ENCODE data around the gene ACADSB. TPM values are rescaled to one million over a fixed set of nuclear protein-coding genes. Genes with fewer than 3 reads are reported as not detected.

The ACADSB gene
- total RNA-seq, 1 donor from 2014 or later = 22.7 TPM

DNA sequence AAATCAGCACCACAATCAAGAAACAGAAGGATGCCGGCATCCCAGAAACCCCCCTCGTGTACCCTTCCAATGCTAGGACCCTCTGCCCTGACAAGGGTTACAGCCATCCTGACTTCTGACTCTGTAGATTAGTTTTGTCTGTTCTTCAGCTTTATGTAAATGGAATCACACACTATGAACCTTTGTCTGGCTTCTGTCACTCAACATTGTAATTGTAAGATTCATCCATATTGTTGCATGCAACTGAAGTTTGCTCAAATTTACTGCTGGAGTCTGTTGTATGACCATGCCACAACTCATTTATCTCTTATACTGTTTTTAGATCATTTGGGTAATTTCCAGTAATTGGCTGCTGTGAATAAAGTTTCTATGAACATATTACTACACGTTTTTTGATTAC is 8.7 kb upstream of the ACADSB start:
- ATAC-seq (ENCODE audit: low read depth) = no peak
- Mint-ChIP-seq H3K27ac (no peak overlapping the region), H3K36me3 (ENCODE audit: low read depth) (peaks cover 42% of the 10 kb centered on the region), H3K9me3 (no peaks in the 10 kb centered on the region), H3K4me1 (peaks cover 21% of the 10 kb centered on the region), H3K4me3 (no peak overlapping the region), H3K27me3 (no peaks in the 10 kb centered on the region)
- ChIA-PET CTCF (no interaction called here), POLR2A (no interaction called here)
- TF ChIP-seq, protein P1, sequence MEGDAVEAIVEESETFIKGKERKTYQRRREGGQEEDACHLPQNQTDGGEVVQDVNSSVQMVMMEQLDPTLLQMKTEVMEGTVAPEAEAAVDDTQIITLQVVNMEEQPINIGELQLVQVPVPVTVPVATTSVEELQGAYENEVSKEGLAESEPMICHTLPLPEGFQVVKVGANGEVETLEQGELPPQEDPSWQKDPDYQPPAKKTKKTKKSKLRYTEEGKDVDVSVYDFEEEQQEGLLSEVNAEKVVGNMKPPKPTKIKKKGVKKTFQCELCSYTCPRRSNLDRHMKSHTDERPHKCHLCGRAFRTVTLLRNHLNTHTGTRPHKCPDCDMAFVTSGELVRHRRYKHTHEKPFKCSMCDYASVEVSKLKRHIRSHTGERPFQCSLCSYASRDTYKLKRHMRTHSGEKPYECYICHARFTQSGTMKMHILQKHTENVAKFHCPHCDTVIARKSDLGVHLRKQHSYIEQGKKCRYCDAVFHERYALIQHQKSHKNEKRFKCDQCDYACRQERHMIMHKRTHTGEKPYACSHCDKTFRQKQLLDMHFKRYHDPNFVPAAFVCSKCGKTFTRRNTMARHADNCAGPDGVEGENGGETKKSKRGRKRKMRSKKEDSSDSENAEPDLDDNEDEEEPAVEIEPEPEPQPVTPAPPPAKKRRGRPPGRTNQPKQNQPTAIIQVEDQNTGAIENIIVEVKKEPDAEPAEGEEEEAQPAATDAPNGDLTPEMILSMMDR (IDR thresholded peaks at IDR 0.05) = no peak
- DNase-seq = no peak
- intact Hi-C loops (cut with micrococcal nuclease) = loop anchor here (10.0 kb wide), 1 partner anchor 1795 kb away; the partner anchor contains the start of gene EEF1AKMT2

DNA sequence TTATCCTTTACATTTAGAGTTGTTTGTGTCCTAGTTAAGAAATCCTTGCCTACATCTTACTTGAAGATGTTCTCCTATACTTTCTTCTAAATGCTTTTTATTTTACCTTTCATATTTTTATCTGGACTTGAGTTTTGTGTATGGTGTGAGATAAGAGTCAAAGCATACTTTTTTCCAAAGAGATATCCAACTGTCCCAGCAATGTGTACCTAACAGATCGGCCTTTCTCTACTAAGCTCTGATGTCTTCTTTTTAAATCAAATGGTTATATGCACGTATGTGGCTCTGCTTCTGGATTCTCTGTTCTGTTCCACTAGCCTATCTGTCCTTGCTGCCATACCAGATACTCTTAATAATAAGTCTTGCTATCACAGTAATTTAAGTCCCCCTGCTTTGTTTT is 7.4 kb upstream of the ACADSB start:
- H3K4me1 Mint-ChIP-seq = peaks cover 30% of the 10 kb centered on the region
- TF ChIP-seq, protein P1 (IDR thresholded peaks at IDR 0.05) = no peak
- ChIA-PET CTCF (no interaction called here), POLR2A (no interaction called here)
- peaks cover 40% of the 10 kb centered on the region for H3K36me3 Mint-ChIP-seq (ENCODE audit: low read depth)
- DNase-seq = no peak
- intact Hi-C loops (cut with micrococcal nuclease) = loop anchor here (10.0 kb wide), 1 partner anchor 1793 kb away; the partner anchor contains the start of gene EEF1AKMT2
- H3K4me3 Mint-ChIP-seq = no peak overlapping the region
- no peak overlapping the region for H3K27ac Mint-ChIP-seq
- H3K9me3 Mint-ChIP-seq = no peaks in the 10 kb centered on the region
- no peak for ATAC-seq (ENCODE audit: low read depth)
- H3K27me3 Mint-ChIP-seq = no peaks in the 10 kb centered on the region

DNA sequence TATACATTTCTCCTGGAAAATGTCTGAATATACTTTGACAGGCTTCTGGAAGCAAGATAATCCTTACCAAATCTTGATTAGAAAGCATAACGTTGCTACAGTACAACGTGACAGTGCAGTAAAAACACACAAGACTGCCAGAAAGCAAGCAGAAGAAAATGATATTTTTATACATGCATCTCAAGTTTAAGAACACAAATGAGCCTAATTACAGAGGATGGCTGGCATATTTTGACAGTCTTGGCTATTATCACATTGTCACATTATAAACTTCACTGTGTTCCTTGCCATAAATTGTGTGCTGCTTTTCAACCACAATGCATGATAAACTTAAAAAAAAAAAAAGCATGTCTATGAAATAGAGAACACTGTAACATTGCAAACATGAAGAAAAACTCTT is 4.5 kb upstream of the ACADSB start:
- no peak overlapping the region for H3K27ac Mint-ChIP-seq
- H3K4me1 Mint-ChIP-seq = peaks cover 51% of the 10 kb centered on the region
- intact Hi-C loops (cut with micrococcal nuclease) = loop anchor here (10.0 kb wide), 1 partner anchor 1791 kb away; the partner anchor contains the start of gene EEF1AKMT2
- H3K27me3 Mint-ChIP-seq = no peaks in the 10 kb centered on the region
- H3K9me3 Mint-ChIP-seq = no peaks in the 10 kb centered on the region
- H3K36me3 Mint-ChIP-seq (ENCODE audit: low read depth) = peaks cover 32% of the 10 kb centered on the region
- POLR2A ChIA-PET = no interaction called here
- ATAC-seq (ENCODE audit: low read depth) (no peak), DNase-seq (no peak)
- H3K4me3 Mint-ChIP-seq = no peak overlapping the region
- TF ChIP-seq, protein P1 (IDR thresholded peaks at IDR 0.05) = no peak
- CTCF ChIA-PET = no interaction called here

DNA sequence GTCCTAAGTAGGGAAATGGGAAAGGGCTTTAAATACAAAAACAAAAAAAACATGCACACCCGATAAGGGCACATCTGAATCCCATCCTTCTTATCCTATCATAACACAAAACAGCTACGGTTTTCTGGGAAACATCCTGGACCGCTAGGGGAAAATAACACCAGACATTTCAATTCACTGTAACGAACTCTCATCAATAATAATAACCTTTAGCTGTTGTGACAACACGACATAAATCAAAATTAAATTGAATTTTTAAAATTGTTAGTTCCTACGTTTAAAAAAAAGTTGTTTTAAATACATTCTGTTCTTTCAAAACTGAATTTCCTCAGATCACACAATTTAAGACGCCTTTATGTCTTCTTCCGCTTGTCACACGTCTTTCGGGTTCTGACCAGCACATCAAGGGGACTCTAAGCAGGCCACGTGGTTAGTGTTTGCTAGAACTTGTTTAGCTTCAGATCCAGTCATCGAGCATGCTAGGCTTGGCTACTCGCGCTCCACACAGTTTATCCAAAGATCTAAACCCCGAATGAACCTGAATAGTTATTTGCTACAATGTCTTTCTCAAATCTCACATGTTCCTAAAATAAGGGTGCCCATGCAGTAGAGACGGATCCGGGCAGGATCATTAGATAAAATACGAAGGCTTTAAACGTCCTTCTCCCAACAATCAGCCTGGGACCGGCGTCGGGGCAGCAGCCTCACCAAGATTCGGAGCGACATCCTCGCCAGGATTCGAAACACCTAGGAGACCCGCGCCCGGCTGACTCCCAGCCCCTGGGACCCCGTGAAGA is 1.1 kb upstream of the ACADSB start:
- TF ChIP-seq, protein P1 (IDR thresholded peaks at IDR 0.05) = no peak
- ATAC-seq (ENCODE audit: low read depth) = no peak

More for the DNA sequence above, 1.1 kb upstream of the ACADSB start:
- no peaks in the 10 kb centered on the region for H3K27me3 Mint-ChIP-seq
- intact Hi-C loops (cut with micrococcal nuclease) = loop anchor here (1.0 to 10.0 kb wide), 9 partner anchors 27 to 1787 kb away; partner anchors contain the start of genes ATE1, BUB3, C10orf88 and CHST15
- no peak for DNase-seq
- peaks cover 50% of the 10 kb centered on the region for H3K4me1 Mint-ChIP-seq
- ChIA-PET POLR2A (interaction anchor here (0.5 to 3.5 kb wide), 10 partner anchors 10 to 1737 kb away, joined by 3 to 43 read pairs (median 6); partner anchors contain the start of genes BUB3, C10orf88, FAM53B and PSTK), CTCF (interaction anchor here (1.0 to 1.5 kb wide), 2 partner anchors 35 to 138 kb away, joined by 3 to 4 read pairs; no protein-coding TSS in a partner anchor)
- H3K36me3 Mint-ChIP-seq (ENCODE audit: low read depth) = peaks cover 27% of the 10 kb centered on the region
- peak overlapping the region; percentile 96 for H3K4me3 Mint-ChIP-seq
- H3K27ac Mint-ChIP-seq = peak overlapping the region; percentile 96
- no peaks in the 10 kb centered on the region for H3K9me3 Mint-ChIP-seq

Measured in activated B cell treated with CpG ODN at 0.5 μM for 24 hours (primary cell).